Anterior cingulate cortex (tissue), 58 donors: ENCODE data around the gene DDX39B.
A peak's percentile ranks its signal among the peaks of the same experiment; 100 is the strongest.

ENCODE experiments used
- DNase-seq, 58 donors: peaks; one replicate each; lab custom pipeline; 2025; lab: John Stamatoyannopoulos, UW

The DDX39B gene

GRCh38 chr6:31557443-31558317, 15.9 kb upstream of the DDX39B start:
- no peak for DNase-seq

GRCh38 chr6:31556307-31556706, 14.5 kb upstream of the DDX39B start:
- DNase-seq, result no peak

GRCh38 chr6:31551371-31551770, 9.6 kb upstream of the DDX39B start:
- DNase-seq, result peak in 18 of 58 donors; percentile 4 to 33 (median 14)

- DNase-seq, result no peak
Measured at GRCh38 chr6:31548544-31548873, 6.7 kb upstream of the DDX39B start.

- peak in 2 of 58 donors; percentile 5 to 7 for DNase-seq
Measured at GRCh38 chr6:31547727-31548543, 6.1 kb upstream of the DDX39B start.

GRCh38 chr6:31546958-31547726, 5.3 kb upstream of the DDX39B start, which contains the start of gene NFKBIL1:
Gene NFKBIL1, plus strand, starts transcription at chr6:31547608. Its CDS starts 87 bp downstream, at chr6:31547695.
- DNase-seq, result peak; percentile 76 to 99 (median 95)

- DNase-seq, result peak; percentile 54 to 98 (median 88)
Measured at GRCh38 chr6:31546339-31546957, 4.6 kb upstream of the DDX39B start, which contains the start of gene ATP6V1G2. Gene ATP6V1G2, minus strand, starts transcription at chr6:31546608. Its CDS starts 49 bp downstream, at chr6:31546559.

- no peak for DNase-seq
Measured at GRCh38 chr6:31545291-31545690, 3.5 kb upstream of the DDX39B start.

GRCh38 chr6:31544676-31545075, 2.9 kb upstream of the DDX39B start:
- DNase-seq, result no peak

GRCh38 chr6:31543639-31544038, 1.8 kb upstream of the DDX39B start:
- no peak for DNase-seq

GRCh38 chr6:31541059-31541657, 645 bp downstream of the DDX39B start:
- peak in 7 of 58 donors; percentile 11 to 69 (median 43) for DNase-seq

- DNase-seq, result no peak
Measured at GRCh38 chr6:31540640-31541039, 1.2 kb downstream of the DDX39B start.

- peak in 1 of 58 donors; percentile 11 for DNase-seq
Measured at GRCh38 chr6:31538805-31539400, 2.9 kb downstream of the DDX39B start.

- DNase-seq, result no peak
Measured at GRCh38 chr6:31535538-31536324, 6.1 kb downstream of the DDX39B start.

GRCh38 chr6:31534521-31535040, 7.2 kb downstream of the DDX39B start:
- no peak for DNase-seq

GRCh38 chr6:31534011-31534410, 7.8 kb downstream of the DDX39B start:
- no peak for DNase-seq

- no peak for DNase-seq
Measured at GRCh38 chr6:31533455-31533841, 8.4 kb downstream of the DDX39B start.
